PC-9 (cell line): ENCODE results near the gene RGS7. TPM values are rescaled to one million over a fixed set of nuclear protein-coding genes. Genes with fewer than 3 reads are reported as not detected.

Experiments used
- BruUV-seq: library from RNA; stranded (reverse); fragments of 400-500 nt; replicated peaks from 2 replicates; lab custom pipeline; 2021; lab: Mats Ljungman, UMichigan
- CTCF ChIA-PET: fragments of 300-600 bp; sonication (Branson Sonifier 250); formaldehyde crosslinking; loops from one replicate; lab custom pipeline; 2022; ENCODE audit warnings: antibody characterized with exemption; lab: Charles Lee
- POLR2A ChIA-PET: fragments of 300-600 bp; sonication (Branson Sonifier 250); formaldehyde crosslinking; loops from one replicate; lab custom pipeline; 2022; ENCODE audit warnings: antibody characterized with exemption; ENCODE audit not compliant: unreplicated experiment; lab: Charles Lee
- DNase-seq, 2 experiments: peaks; one replicate each; pipeline versions ENCODE4 v3.0.0 to v3.0.0-alpha.2; 2015 to 2022; ENCODE audit warnings: mixed read lengths in 1 of 2
- H2AFZ ChIP-seq: fragments of 200-600 bp; sonication (generic); 2 replicates; pipeline ENCODE4 v1.8.1; 2017; ENCODE audit warnings: antibody characterized with exemption
- H3F3A ChIP-seq: fragments of 200-600 bp; sonication (generic); 2 replicates; pipeline ENCODE4 v1.8.1; 2017; ENCODE audit warnings: antibody characterized with exemption, mild to moderate bottlenecking, low read depth; ENCODE audit not compliant: insufficient read depth
- H3K27ac ChIP-seq: fragments of 200-600 bp; sonication (generic); 2 replicates; pipeline ENCODE4 v1.6.1; 2016; ENCODE audit warnings: mixed run types
- H3K27me3 ChIP-seq: fragments of 200-600 bp; sonication (generic); 2 replicates; pipeline ENCODE4 v1.6.1; 2016; ENCODE audit warnings: low read depth, mixed run types; ENCODE audit not compliant: insufficient read depth
- H3K36me3 ChIP-seq: fragments of 200-600 bp; sonication (generic); 2 replicates; pipeline ENCODE4 v1.6.1; 2016; ENCODE audit warnings: low read depth, mixed run types
- H3K4me1 ChIP-seq: fragments of 200-600 bp; sonication (generic); replicated peaks from 2 replicates; pipeline ENCODE4 v1.6.1; 2016; ENCODE audit warnings: mixed run types; ENCODE audit not compliant: insufficient read depth
- H3K4me2 ChIP-seq: fragments of 200-600 bp; sonication (generic); 2 replicates; pipeline ENCODE4 v1.6.1; 2017; ENCODE audit warnings: mixed run types
- H3K4me3 ChIP-seq: fragments of 200-600 bp; sonication (generic); 2 replicates; pipeline ENCODE4 v1.6.1; 2016; ENCODE audit warnings: mixed run types
- H3K79me2 ChIP-seq: fragments of 200-600 bp; sonication (generic); 2 replicates; pipeline ENCODE4 v1.6.1; 2017; ENCODE audit warnings: low read depth, mixed run types
- H3K9me2 ChIP-seq: fragments of 200-600 bp; sonication (generic); 2 replicates; pipeline ENCODE4 v1.8.1; 2017; ENCODE audit warnings: mild to moderate bottlenecking; ENCODE audit not compliant: insufficient read depth
- H3K9me3 ChIP-seq: fragments of 200-600 bp; sonication (generic); 2 replicates; pipeline ENCODE4 v1.8.1; 2016; ENCODE audit warnings: low read depth; ENCODE audit not compliant: insufficient read depth
- H4K20me1 ChIP-seq: fragments of 200-600 bp; sonication (generic); 2 replicates; pipeline ENCODE4 v1.8.1; 2017; ENCODE audit not compliant: insufficient read depth
- EZH2 ChIP-seq: fragments of 200-600 bp; sonication (generic); IDR thresholded peaks from 2 replicates; pipeline ENCODE4 v1.8.0; 2017; ENCODE audit warnings: antibody characterized with exemption, low read depth
- intact Hi-C: fragments of 100-400 bp; cut with micrococcal nuclease; formaldehyde crosslinking; loops from one replicate; pipeline ENCODE4 v1.10.0; 2022; ENCODE audit not compliant: unreplicated experiment
- total RNA-seq: library from RNA; stranded (reverse); gene quantifications from 2 replicates; pipeline ENCODE4 v1.2.3, GENCODE V29; 2021
- TF ChIP-seq, protein P1 (sequence below): fragments of 200-600 bp; sonication (generic); conservative IDR thresholded peaks from 2 replicates; pipeline ENCODE4 v1.6.1; 2017; ENCODE audit warnings: mixed run types, antibody characterized with exemption, mild to moderate bottlenecking, moderate library complexity

RGS7 gene
- total RNA-seq, 1 experiment from 2014 or later: 5.8 TPM

DNA sequence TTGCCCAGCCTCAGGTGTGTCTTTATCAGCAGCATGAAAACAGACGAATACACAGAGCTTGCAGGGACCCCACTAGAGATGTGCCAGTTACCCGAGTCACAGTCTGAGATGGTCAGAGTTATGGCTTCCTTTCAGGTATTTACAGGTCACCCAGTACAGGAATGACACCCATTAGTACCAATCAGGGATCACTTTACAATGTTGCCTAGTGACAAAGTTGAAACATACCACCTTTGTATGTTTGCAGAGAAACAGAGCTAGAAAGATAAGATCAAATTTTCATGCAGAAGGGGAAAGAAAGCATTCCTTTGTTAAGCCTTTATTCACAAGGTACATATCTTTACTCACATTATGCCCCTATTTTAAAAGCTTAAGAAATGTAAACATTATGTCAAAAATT lies 137.6 kb downstream of the RGS7 start:
- BruUV-seq: no TSS peak
- Histone ChIP-seq H3K36me3 (no peaks in the 10 kb centered on the region), H3K9me2 (no peaks in the 10 kb centered on the region), H3K9me3 (no peaks in the 10 kb centered on the region), H2AFZ (no peak overlapping the region), H4K20me1 (no peaks in the 10 kb centered on the region), H3K27ac (no peak overlapping the region), H3K27me3 (no peaks in the 10 kb centered on the region; the same call in 1 of the 2 replicates), H3F3A (no peaks in the 10 kb centered on the region), H3K4me2 (no peak overlapping the region), H3K4me3 (no peak overlapping the region), H3K79me2 (no peaks in the 10 kb centered on the region), H3K4me1 (no peaks in the 10 kb centered on the region)
- ChIA-PET CTCF (no interaction called here), POLR2A (no interaction called here)
- no peak for DNase-seq
- TF ChIP-seq, protein P1, sequence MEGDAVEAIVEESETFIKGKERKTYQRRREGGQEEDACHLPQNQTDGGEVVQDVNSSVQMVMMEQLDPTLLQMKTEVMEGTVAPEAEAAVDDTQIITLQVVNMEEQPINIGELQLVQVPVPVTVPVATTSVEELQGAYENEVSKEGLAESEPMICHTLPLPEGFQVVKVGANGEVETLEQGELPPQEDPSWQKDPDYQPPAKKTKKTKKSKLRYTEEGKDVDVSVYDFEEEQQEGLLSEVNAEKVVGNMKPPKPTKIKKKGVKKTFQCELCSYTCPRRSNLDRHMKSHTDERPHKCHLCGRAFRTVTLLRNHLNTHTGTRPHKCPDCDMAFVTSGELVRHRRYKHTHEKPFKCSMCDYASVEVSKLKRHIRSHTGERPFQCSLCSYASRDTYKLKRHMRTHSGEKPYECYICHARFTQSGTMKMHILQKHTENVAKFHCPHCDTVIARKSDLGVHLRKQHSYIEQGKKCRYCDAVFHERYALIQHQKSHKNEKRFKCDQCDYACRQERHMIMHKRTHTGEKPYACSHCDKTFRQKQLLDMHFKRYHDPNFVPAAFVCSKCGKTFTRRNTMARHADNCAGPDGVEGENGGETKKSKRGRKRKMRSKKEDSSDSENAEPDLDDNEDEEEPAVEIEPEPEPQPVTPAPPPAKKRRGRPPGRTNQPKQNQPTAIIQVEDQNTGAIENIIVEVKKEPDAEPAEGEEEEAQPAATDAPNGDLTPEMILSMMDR: no peak
- TF ChIP-seq EZH2: no peak
- intact Hi-C loops: no loop called here

DNA sequence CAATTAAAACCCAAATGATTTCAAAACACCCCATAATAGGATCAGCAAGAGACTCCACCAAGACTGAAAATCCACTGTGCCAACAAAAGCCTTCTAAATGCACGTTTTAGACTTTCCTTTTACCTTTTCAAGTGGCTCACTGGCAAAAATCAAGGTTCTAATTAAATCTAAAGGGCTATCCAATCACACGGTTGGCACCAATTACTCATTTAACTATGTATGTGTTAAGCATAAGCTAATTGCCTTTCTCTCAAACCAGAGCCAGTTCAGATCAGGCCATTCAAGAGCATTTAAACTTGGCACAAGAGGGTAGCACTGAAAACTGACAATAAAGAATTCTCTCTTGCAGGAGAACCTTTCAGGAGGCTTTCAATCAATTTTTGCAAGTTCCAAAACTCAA lies 139.5 kb downstream of the RGS7 start:
- no peaks in the 10 kb centered on the region for H3F3A ChIP-seq
- no peaks in the 10 kb centered on the region for H3K9me2 ChIP-seq
- H3K79me2 ChIP-seq: no peaks in the 10 kb centered on the region
- ChIA-PET POLR2A (no interaction called here), CTCF (no interaction called here)
- no peak overlapping the region for H3K4me3 ChIP-seq
- DNase-seq: no peak
- no peaks in the 10 kb centered on the region for H3K9me3 ChIP-seq
- H3K36me3 ChIP-seq: no peaks in the 10 kb centered on the region
- no peak overlapping the region for H2AFZ ChIP-seq
- H3K4me2 ChIP-seq: no peak overlapping the region
- BruUV-seq: no TSS peak
- H3K27me3 ChIP-seq: peaks cover 6% of the 10 kb centered on the region
- H3K4me1 ChIP-seq: no peaks in the 10 kb centered on the region
- H3K27ac ChIP-seq: no peak overlapping the region
- TF ChIP-seq EZH2: no peak
- TF ChIP-seq, protein P1: no peak
- no peaks in the 10 kb centered on the region for H4K20me1 ChIP-seq
- intact Hi-C loops: no loop called here

DNA sequence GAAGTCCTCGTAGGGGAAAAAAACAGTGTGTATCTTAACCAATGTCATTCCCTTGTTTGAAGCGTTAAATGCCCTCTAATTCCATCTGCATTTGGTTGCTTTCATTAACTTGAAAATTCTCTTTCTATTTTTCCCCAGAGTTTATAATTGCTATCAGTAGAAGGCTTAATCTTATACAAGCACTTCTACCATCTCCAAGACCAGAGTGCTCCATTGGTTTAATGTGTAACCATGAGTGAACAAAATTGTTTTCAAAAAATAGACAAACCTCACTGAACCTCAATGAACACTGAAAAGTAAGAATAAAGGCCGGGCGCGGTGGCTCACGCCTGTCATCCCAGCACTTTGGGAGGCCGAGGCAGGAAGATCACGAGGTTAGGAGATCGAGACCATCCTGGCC lies 141.3 kb downstream of the RGS7 start:
- CTCF ChIA-PET: no interaction called here
- H3K4me1 ChIP-seq: no peaks in the 10 kb centered on the region
- POLR2A ChIA-PET: no interaction called here

More for the DNA sequence above, 141.3 kb downstream of the RGS7 start:
- no TSS peak for BruUV-seq
- no peak overlapping the region for H3K4me3 ChIP-seq
- H3F3A ChIP-seq: no peaks in the 10 kb centered on the region
- no peaks in the 10 kb centered on the region for H4K20me1 ChIP-seq
- no peaks in the 10 kb centered on the region for H3K36me3 ChIP-seq
- no peak for DNase-seq
- no peaks in the 10 kb centered on the region for H3K9me3 ChIP-seq
- TF ChIP-seq, protein P1: no peak
- no peak for TF ChIP-seq EZH2
- no peak overlapping the region for H2AFZ ChIP-seq
- no peak overlapping the region for H3K4me2 ChIP-seq
- no peaks in the 10 kb centered on the region for H3K79me2 ChIP-seq
- H3K27ac ChIP-seq: no peak overlapping the region
- H3K9me2 ChIP-seq: no peaks in the 10 kb centered on the region
- H3K27me3 ChIP-seq: peaks cover 16% of the 10 kb centered on the region
- intact Hi-C loops: no loop called here
